Measurements from ENCODE around the gene CCNB1. TPM values are rescaled to one million over a fixed set of nuclear protein-coding genes. Genes with fewer than 3 reads are reported as not detected.

Gene CCNB1
- polyA plus RNA-seq, 1 donor from 2014 or later = 13.0 TPM

GRCh38 chr5:69188811-69189161, 21.8 kb downstream of the CCNB1 start:
- Histone ChIP-seq H3F3A (ENCODE audit: insufficient read depth, low read length, poor library complexity, severe bottlenecking) (no peaks in the 10 kb centered on the region), H4K20me1 (ENCODE audit: insufficient read depth) (no peaks in the 10 kb centered on the region), H3K4me3 (ENCODE audit: low read length) (peak overlapping the region; percentile 83), H3K27me3 (ENCODE audit: insufficient read depth, low read depth, low read length) (no peaks in the 10 kb centered on the region), H3K36me3 (ENCODE audit: insufficient read depth, low read length) (no peaks in the 10 kb centered on the region), H3K27ac (ENCODE audit: low read length) (peak overlapping the region; percentile 75), H3K4me2 (ENCODE audit: low read length) (peak overlapping the region; percentile 88), H3K9me2 (ENCODE audit: insufficient read depth, low read length) (no peaks in the 10 kb centered on the region), H3K9ac (ENCODE audit: low read length) (peak overlapping the region; percentile 70), H3K9me3 (ENCODE audit: low read length) (no peaks in the 10 kb centered on the region), H2AFZ (ENCODE audit: low read depth, low read length) (peak overlapping the region; percentile 83), H3K79me2 (replicated peaks; ENCODE audit: insufficient read depth, low read length) (peaks cover 6% of the 10 kb centered on the region)
- no peak for TF ChIP-seq RAD21 (conservative IDR thresholded peaks at IDR 0.05)
- TF ChIP-seq CTCF (IDR thresholded peaks at IDR 0.05; ENCODE audit: poor library complexity, severe bottlenecking) = no peak
- TF ChIP-seq POLR2AphosphoS5 (IDR thresholded peaks at IDR 0.05) = no peak
- no peak for TF ChIP-seq MXI1 (conservative IDR thresholded peaks at IDR 0.05; ENCODE audit: poor library complexity, severe bottlenecking)
- no peak for TF ChIP-seq EP300 (conservative IDR thresholded peaks at IDR 0.05; ENCODE audit: poor library complexity, severe bottlenecking)
- TF ChIP-seq TAF1 (IDR thresholded peaks at IDR 0.05; ENCODE audit: low read depth) = no peak
- no peak for TF ChIP-seq SMC3 (conservative IDR thresholded peaks at IDR 0.05; ENCODE audit: poor library complexity)
- no peak for TF ChIP-seq EZH2 (IDR thresholded peaks at IDR 0.05; ENCODE audit: borderline replicate concordance, insufficient read depth, low read length, poor library complexity, severe bottlenecking)
- TF ChIP-seq REST (IDR thresholded peaks at IDR 0.05; ENCODE audit: borderline replicate concordance) = no peak

- peak within 1 kb of the TSS; percentile 83 for H2AFZ ChIP-seq (ENCODE audit: low read depth, low read length)
- H3K27me3 ChIP-seq (ENCODE audit: insufficient read depth, low read depth, low read length) = no peaks in the 10 kb centered on the region
- H3K4me2 ChIP-seq (ENCODE audit: low read length) = peak within 1 kb of the TSS; percentile 88
- no peaks in the 10 kb centered on the region for H3K9me2 ChIP-seq (ENCODE audit: insufficient read depth, low read length)
- peak within 1 kb of the TSS; percentile 70 for H3K9ac ChIP-seq (ENCODE audit: low read length)
- peak within 1 kb of the TSS; percentile 75 for H3K27ac ChIP-seq (ENCODE audit: low read length)
- H3K79me2 ChIP-seq (replicated peaks; ENCODE audit: insufficient read depth, low read length) = peaks cover 6% of the 10 kb centered on the region
- TF ChIP-seq CTCF (IDR thresholded peaks at IDR 0.05; ENCODE audit: poor library complexity, severe bottlenecking) (no peak), EP300 (conservative IDR thresholded peaks at IDR 0.05; ENCODE audit: poor library complexity, severe bottlenecking) (peak; percentile 19), EZH2 (IDR thresholded peaks at IDR 0.05; ENCODE audit: borderline replicate concordance, insufficient read depth, low read length, poor library complexity, severe bottlenecking) (no peak), MXI1 (conservative IDR thresholded peaks at IDR 0.05; ENCODE audit: poor library complexity, severe bottlenecking) (peak; percentile 95), TAF1 (IDR thresholded peaks at IDR 0.05; ENCODE audit: low read depth) (no peak), RAD21 (conservative IDR thresholded peaks at IDR 0.05) (peak; percentile 26), REST (IDR thresholded peaks at IDR 0.05; ENCODE audit: borderline replicate concordance) (no peak), SMC3 (conservative IDR thresholded peaks at IDR 0.05; ENCODE audit: poor library complexity) (peak; percentile 29), POLR2AphosphoS5 (IDR thresholded peaks at IDR 0.05) (peak; percentile 62)
- no peaks in the 10 kb centered on the region for H4K20me1 ChIP-seq (ENCODE audit: insufficient read depth)
- no peaks in the 10 kb centered on the region for H3F3A ChIP-seq (ENCODE audit: insufficient read depth, low read length, poor library complexity, severe bottlenecking)
- H3K36me3 ChIP-seq (ENCODE audit: insufficient read depth, low read length) = no peaks in the 10 kb centered on the region
- no peaks in the 10 kb centered on the region for H3K9me3 ChIP-seq (ENCODE audit: low read length)
- H3K4me3 ChIP-seq (ENCODE audit: low read length) = peak within 1 kb of the TSS; percentile 83
Observed at GRCh38 chr5:69189162-69190086, 22.5 kb downstream of the CCNB1 start, which contains the start of gene CENPH. Gene CENPH, plus strand, starts transcription at chr5:69189583. Its CDS starts 52 bp downstream, at chr5:69189635.

Data from neural cell (in vitro differentiated cells).